Activated effector memory CD4-positive, alpha-beta T cell treated with anti-CD3 and anti-CD28 coated beads, Interleukin-2, amount 50 U/mL, for 16 hours (primary cell): ENCODE results near the gene CHRM1.
"Not testable (repeated sequence)": the region's sequence is repeated elsewhere in the genome, so short reads cannot be mapped to it uniquely, and the experiment has no call there.

Source experiments
- DNase-seq: peaks from one replicate; pipeline ENCODE4 v3.0.0-alpha.2; 2020

The CHRM1 gene

DNA sequence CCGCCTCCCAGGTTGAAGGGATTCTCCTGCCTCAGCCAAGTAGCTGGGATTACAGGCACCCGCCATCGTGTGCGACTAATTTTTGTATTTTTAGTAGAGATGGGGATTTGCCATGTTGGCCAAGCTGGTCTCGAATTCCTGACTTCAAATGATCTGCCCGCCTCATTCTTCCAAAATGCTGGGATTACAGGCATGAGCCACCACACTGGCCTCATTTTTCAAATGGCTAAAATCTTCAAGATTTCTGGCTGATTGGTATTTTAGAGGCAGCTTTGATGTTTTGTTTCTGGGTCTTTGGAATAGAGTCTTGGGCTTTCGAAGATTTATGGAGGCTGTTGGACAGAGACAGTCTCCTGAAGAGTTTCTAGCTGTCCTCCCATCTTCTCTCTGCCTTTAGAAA is 46.3 kb downstream of the CHRM1 start:
- no peak for DNase-seq

- DNase-seq: no peak
Observed at GRCh38 chr11:62865635-62866034, 55.5 kb downstream of the CHRM1 start.

DNA sequence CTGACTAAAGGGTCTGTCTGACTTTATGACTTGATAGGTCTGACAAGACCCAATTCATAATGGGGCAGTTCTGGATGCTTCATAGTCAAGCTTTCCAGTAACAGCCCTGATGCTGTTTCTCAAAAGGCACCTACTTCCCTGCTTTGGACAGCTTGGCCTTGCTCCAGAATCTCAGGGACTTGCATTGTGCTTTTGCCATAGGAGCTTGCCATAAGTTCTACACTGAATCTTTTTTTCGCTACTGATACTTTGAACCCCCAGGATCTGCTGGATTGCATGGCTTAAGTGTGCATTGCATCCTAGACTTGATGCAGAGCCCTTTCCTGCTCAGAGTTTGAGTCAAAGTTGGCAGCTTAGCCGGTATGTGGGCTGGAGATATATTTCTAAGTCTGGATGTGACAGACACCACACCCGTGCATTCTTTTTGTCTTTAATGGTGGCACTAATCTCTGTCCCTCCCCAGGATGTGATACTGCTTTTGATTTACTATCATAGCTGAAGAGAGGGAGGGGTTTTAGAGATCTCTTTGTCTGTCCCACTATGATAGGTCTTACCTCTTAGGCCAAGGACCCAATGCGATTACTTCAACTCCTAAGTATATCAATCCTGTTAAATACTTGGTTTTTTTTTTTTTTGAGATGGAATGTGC is 57.4 kb downstream of the CHRM1 start:
- no peak for DNase-seq

- DNase-seq: not testable (repeated sequence)
Observed at GRCh38 chr11:62861564-62862192, 59.5 kb downstream of the CHRM1 start.

DNA sequence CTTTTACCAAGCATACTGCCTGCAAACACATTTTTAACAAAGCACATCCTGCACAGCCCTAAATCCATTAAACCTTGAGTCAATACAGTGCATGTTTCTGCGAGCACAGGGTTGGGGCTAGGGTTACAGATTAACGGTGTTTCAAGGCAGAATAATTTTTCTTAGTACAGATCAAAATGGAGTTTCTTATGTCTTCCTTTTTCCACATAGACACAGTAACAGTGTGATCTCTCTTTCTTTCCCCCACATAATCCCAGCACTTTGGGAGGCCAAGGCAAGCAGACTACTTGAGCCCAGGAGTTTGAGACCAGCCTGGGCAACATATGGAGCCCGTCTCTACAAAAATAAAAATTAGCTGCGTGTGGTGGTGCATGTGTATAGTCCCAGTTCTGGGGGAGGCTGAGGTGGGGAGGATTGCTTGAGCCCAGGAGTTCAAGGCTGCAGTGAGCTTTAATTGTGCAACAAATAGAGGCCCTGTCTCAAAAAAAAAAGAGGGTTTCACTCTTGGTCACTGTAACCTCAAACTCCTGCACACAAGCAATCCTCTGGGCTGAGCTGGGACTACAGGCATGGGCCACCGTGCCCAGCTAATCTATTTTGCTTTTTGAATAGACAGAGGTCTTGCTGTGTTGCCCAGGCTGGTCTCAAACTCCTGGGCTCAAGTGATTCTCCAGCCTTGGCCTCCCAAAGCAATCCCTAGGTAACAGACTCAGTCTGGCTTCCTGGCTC is 60.2 kb downstream of the CHRM1 start:
- no peak for DNase-seq

GRCh38 chr11:62859281-62859703 is 61.9 kb downstream of the CHRM1 start:
- DNase-seq: not testable (repeated sequence)
